K562 (cell line): ENCODE data around the gene INSIG1. TPM values are rescaled to one million over a fixed set of nuclear protein-coding genes. Genes with fewer than 3 reads are reported as not detected.

Experiments
- ATF1 ChIP-seq, 2 experiments: fragments of 450-650 bp in 1 of 2; IDR thresholded peaks; 2 replicates each; pipeline ENCODE4 v1.6.1; 2016; ENCODE audit warnings: missing compliant biosample characterization in 1 of 2, missing genetic modification characterization in 1 of 2
- BRD4 ChIP-seq: fragments of 200-600 bp; sonication (generic); IDR thresholded peaks from 2 replicates; pipeline ENCODE4 v1.6.1; 2017; ENCODE audit warnings: inconsistent platforms
- CHCHD3 ChIP-seq: fragments of 250-450 bp; sonication (Bioruptor Pico); IDR thresholded peaks from 2 replicates; pipeline ENCODE4 v2.1.2; 2022; ENCODE audit warnings: mild to moderate bottlenecking
- CREM ChIP-seq: IDR thresholded peaks from 2 replicates; pipeline ENCODE4 v1.6.1; 2014; ENCODE audit warnings: antibody characterized with exemption, low read depth
- E2F3 ChIP-seq: fragments of 250-450 bp; sonication (Bioruptor Pico); IDR thresholded peaks from 2 replicates; pipeline ENCODE4 v1.4.0; 2020; ENCODE audit warnings: mild to moderate bottlenecking
- FOXA1 ChIP-seq: fragments of 450-650 bp; IDR thresholded peaks from 2 replicates; pipeline ENCODE4 v1.6.1; 2016; ENCODE audit warnings: mild to moderate bottlenecking, borderline replicate concordance
- GABPB1 ChIP-seq: sonication (generic); formaldehyde crosslinking; IDR thresholded peaks from 2 replicates; pipeline ENCODE4 v1.8.0; 2022; ENCODE audit warnings: mild to moderate bottlenecking, missing genetic modification reagents
- HEY1 ChIP-seq: fragments of 250-450 bp; sonication (Bioruptor Pico); IDR thresholded peaks from 2 replicates; pipeline ENCODE4 v1.5.0; 2020; ENCODE audit warnings: mild to moderate bottlenecking, moderate library complexity, borderline replicate concordance
- JUN ChIP-seq, 2 experiments: sonication (generic) in 1 of 2; formaldehyde crosslinking in 1 of 2; IDR thresholded peaks; 2 replicates each; pipeline versions ENCODE4 v1.6.1 to v1.8.0; 2012 to 2022; ENCODE audit warnings: borderline replicate concordance in 2 of 2, mild to moderate bottlenecking in 2 of 2, improper control_type of control experiment in 1 of 2, low read depth in 1 of 2, low read length in 1 of 2, missing genetic modification reagents in 1 of 2
- MAFK ChIP-seq: IDR thresholded peaks from 2 replicates; pipeline ENCODE4 v1.6.1; 2011; ENCODE audit warnings: low read length, improper control_type of control experiment
- MED1 ChIP-seq: sonication (generic); formaldehyde crosslinking; IDR thresholded peaks from 2 replicates; pipeline ENCODE4 v1.8.1; 2023; ENCODE audit warnings: missing genetic modification reagents, borderline replicate concordance
- MEF2A ChIP-seq: IDR thresholded peaks from 2 replicates; pipeline ENCODE4 v1.6.1; 2011; ENCODE audit warnings: low read depth, mild to moderate bottlenecking, low read length, moderate library complexity; ENCODE audit not compliant: control insufficient read depth
- MIER1 ChIP-seq: fragments of 450-650 bp; IDR thresholded peaks from 2 replicates; pipeline ENCODE4 v1.6.1; 2016; ENCODE audit warnings: antibody characterized with exemption, mild to moderate bottlenecking, low read depth
- MTA2 ChIP-seq: fragments of 450-650 bp; IDR thresholded peaks from 2 replicates; pipeline ENCODE4 v1.6.1; 2016; ENCODE audit warnings: low read depth
- NBN ChIP-seq: fragments of 450-650 bp; IDR thresholded peaks from 2 replicates; pipeline ENCODE4 v1.6.1; 2016; ENCODE audit warnings: low read depth, mild to moderate bottlenecking
- NFXL1 ChIP-seq: fragments of 450-650 bp; formaldehyde crosslinking; IDR thresholded peaks from 2 replicates; pipeline ENCODE4 v1.4.0; 2021; ENCODE audit warnings: mild to moderate bottlenecking
- PCBP2 ChIP-seq: fragments of 200-400 bp; formaldehyde crosslinking; IDR thresholded peaks from 2 replicates; pipeline ENCODE4 v1.6.1; 2018; ENCODE audit warnings: low read length, low read depth, mild to moderate bottlenecking, moderate library complexity; ENCODE audit not compliant: poor library complexity, severe bottlenecking
- PHB ChIP-seq: fragments of 250-450 bp; sonication (Bioruptor Pico); IDR thresholded peaks from 2 replicates; pipeline ENCODE4 v1.5.0; 2021
- PPARD ChIP-seq: fragments of 250-450 bp; sonication (Bioruptor Pico); IDR thresholded peaks from 2 replicates; pipeline ENCODE4 v1.8.0; 2022; ENCODE audit warnings: inconsistent platforms, mild to moderate bottlenecking, moderate library complexity
- PURB ChIP-seq: sonication (generic); formaldehyde crosslinking; IDR thresholded peaks from 2 replicates; pipeline ENCODE4 v1.9.0; 2021; ENCODE audit warnings: low read depth, mild to moderate bottlenecking, missing genetic modification reagents
- RBM17 ChIP-seq: fragments of 200-400 bp; formaldehyde crosslinking; IDR thresholded peaks from 2 replicates; pipeline ENCODE4 v1.6.1; 2017; ENCODE audit warnings: low read depth, mild to moderate bottlenecking, low read length, borderline replicate concordance
- SAP30 ChIP-seq: fragments of 200-600 bp; sonication (generic); IDR thresholded peaks from 2 replicates; pipeline ENCODE4 v1.6.1; 2012; ENCODE audit warnings: borderline replicate concordance, low read depth, mild to moderate bottlenecking, moderate library complexity, low read length, control low read depth, inconsistent platforms; ENCODE audit not compliant: insufficient read depth, poor library complexity, severe bottlenecking
- SMAD1 ChIP-seq: fragments of 150-350 bp; IDR thresholded peaks from 2 replicates; pipeline ENCODE4 v1.6.1; 2014; ENCODE audit warnings: low read length, low read depth; ENCODE audit not compliant: partially characterized antibody
- SREBF1 ChIP-seq: fragments of 150-350 bp; IDR thresholded peaks from 2 replicates; pipeline ENCODE4 v1.6.1; 2014; ENCODE audit warnings: antibody characterized with exemption, low read depth, low read length, borderline replicate concordance
- SRF ChIP-seq, 2 experiments: fragments of 250-450, 450-650 bp in 1 of 2; sonication (Bioruptor Pico) in 1 of 2; sonication (generic) in 1 of 2; formaldehyde crosslinking; IDR thresholded peaks; 2 replicates each; pipeline versions ENCODE4 v1.5.0 to v1.5.1; 2020 to 2022; ENCODE audit warnings: mild to moderate bottlenecking in 1 of 2, missing genetic modification reagents in 1 of 2
- ZC3H8 ChIP-seq: fragments of 450-650 bp; IDR thresholded peaks from 2 replicates; pipeline ENCODE4 v1.6.1; 2017
- ZNF584 ChIP-seq: fragments of 200-800 bp; sonication (Bioruptor generic); IDR thresholded peaks from 2 replicates; pipeline ENCODE4 v1.6.1; 2016; ENCODE audit warnings: low read depth, mild to moderate bottlenecking, missing genetic modification characterization, missing compliant biosample characterization
- polyA plus RNA-seq, 8 experiments: library from polyadenylated mRNA; depleted of rRNA in 4 of 8; stranded (reverse) in 5 of 8; unstranded in 3 of 8; fragments of >200 nt; fragmentation: Nextera tagmentation in 2 of 8; fragmentation: Illumina TruSeq in 1 of 8; extraction: Ambion mirVana in 2 of 8; extraction: Trizol in 1 of 8; gene quantifications; 2 replicates each; pipeline versions ENCODE4 v1.2.1 to v1.2.3, GENCODE V29; 2011 to 2014; ENCODE audit warnings: inconsistent platforms in 1 of 8, missing spikeins in 1 of 8
- total RNA-seq, 7 experiments: library from RNA; depleted of rRNA in 6 of 7; stranded (reverse); fragments of >200 nt in 6 of 7; fragmentation: Illumina TruSeq in 2 of 7; extraction: Trizol in 2 of 7; gene quantifications; 2 replicates each; pipeline versions ENCODE4 v1.2.1 to v1.2.3, GENCODE V29; 2011 to 2021; ENCODE audit warnings: low replicate concordance in 1 of 7
- TF ChIP-seq, protein P1 (sequence below): fragments of 250-450 bp; sonication (Bioruptor Pico); IDR thresholded peaks from 2 replicates; pipeline ENCODE4 v1.6.1; 2021; ENCODE audit warnings: mild to moderate bottlenecking
- TF ChIP-seq, protein P2 (sequence below): fragments of 200-800 bp; sonication (Bioruptor generic); IDR thresholded peaks from 2 replicates; pipeline ENCODE4 v1.6.1; 2017; ENCODE audit warnings: missing genetic modification characterization, missing compliant biosample characterization

The INSIG1 gene
- total and polyA plus RNA-seq, 9 of the 15 experiments (the other 6 are each of a cell fraction or from before 2014, with no cell fraction given), result 57.1 to 787 (median 238) TPM

DNA sequence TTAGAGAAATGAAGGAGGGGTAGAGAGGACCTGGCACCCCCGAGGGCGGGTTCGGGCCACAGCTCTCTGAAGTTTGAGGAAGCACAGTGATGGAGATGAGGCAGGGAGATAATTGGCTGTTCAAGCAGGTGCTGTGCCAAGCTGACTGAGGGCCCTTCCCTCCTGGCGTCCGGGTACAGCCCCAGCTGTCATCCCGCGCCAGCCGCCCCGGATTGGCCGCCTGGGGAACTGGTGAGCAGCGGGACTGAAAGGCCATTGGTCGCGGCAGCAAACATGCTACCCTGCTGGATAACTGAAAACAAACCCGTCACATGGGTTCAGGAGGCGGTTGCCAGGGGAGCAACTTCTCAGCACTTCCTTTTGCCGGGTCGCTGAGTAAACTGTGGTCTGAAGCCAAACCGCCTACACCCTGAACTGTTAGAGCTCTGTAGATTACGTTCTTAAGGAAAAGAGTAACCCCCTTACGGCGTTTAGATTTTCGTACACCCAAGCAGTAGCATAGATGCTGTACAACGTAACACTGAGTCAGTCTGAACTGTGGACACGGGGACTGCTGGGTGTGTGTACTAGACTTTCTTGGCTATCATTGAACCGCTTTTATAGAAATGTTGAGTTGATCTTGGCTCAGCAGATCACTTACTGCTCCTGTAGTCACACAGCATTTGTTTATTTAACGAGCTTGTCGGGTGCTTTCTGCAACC lies 1.3 kb downstream of the INSIG1 start (continued):
- no peak; the same call in 1 of the 2 replicates for TF ChIP-seq JUN (IDR thresholded peaks at IDR 0.05; ENCODE audit: borderline replicate concordance, low read depth, low read length)
- TF ChIP-seq JUN (CRISPR knock-in tag; IDR thresholded peaks at IDR 0.05; ENCODE audit: borderline replicate concordance), result no peak
- no peak for TF ChIP-seq ZNF584 (CRISPR knock-in tag)
- no peak for TF ChIP-seq MTA2
- TF ChIP-seq MED1 (CRISPR knock-in tag), result no peak
- TF ChIP-seq SRF (CRISPR knock-in tag; IDR thresholded peaks at IDR 0.05), result no peak
- TF ChIP-seq GABPB1, result peak; percentile 55; the same call in 1 of the 2 replicates
- no peak for TF ChIP-seq SAP30
- TF ChIP-seq, protein P1, sequence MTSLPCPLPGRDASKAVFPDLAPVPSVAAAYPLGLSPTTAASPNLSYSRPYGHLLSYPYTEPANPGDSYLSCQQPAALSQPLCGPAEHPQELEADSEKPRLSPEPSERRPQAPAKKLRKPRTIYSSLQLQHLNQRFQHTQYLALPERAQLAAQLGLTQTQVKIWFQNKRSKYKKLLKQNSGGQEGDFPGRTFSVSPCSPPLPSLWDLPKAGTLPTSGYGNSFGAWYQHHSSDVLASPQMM (CRISPR knock-in tag), result no peak
- TF ChIP-seq SMAD1, result no peak
- TF ChIP-seq CREM, result no peak
- no peak for TF ChIP-seq MAFK
- no peak for TF ChIP-seq PHB (CRISPR knock-in tag)
- TF ChIP-seq PCBP2, result no peak
- 0 out of 2 replicates have a peak, but pooled peaks have one; percentile 56 for TF ChIP-seq HEY1 (CRISPR knock-in tag)
- no peak for TF ChIP-seq CHCHD3 (CRISPR knock-in tag)
- peak; percentile 99 for TF ChIP-seq SREBF1
- TF ChIP-seq MEF2A, result no peak
- peak; percentile 44; the same call in 1 of the 2 replicates for TF ChIP-seq E2F3
- TF ChIP-seq NBN, result no peak
- no peak for TF ChIP-seq PURB (CRISPR knock-in tag)
- TF ChIP-seq PPARD, result no peak
- TF ChIP-seq, protein P2, sequence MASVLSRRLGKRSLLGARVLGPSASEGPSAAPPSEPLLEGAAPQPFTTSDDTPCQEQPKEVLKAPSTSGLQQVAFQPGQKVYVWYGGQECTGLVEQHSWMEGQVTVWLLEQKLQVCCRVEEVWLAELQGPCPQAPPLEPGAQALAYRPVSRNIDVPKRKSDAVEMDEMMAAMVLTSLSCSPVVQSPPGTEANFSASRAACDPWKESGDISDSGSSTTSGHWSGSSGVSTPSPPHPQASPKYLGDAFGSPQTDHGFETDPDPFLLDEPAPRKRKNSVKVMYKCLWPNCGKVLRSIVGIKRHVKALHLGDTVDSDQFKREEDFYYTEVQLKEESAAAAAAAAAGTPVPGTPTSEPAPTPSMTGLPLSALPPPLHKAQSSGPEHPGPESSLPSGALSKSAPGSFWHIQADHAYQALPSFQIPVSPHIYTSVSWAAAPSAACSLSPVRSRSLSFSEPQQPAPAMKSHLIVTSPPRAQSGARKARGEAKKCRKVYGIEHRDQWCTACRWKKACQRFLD (CRISPR knock-in tag), result no peak
- no peak for TF ChIP-seq ZC3H8
- TF ChIP-seq BRD4, result 0 out of 2 replicates have a peak, but pooled peaks have one; percentile 39
- peak; percentile 44; the same call in 1 of the 2 replicates for TF ChIP-seq MIER1
- no peak for TF ChIP-seq FOXA1
- TF ChIP-seq ATF1 (CRISPR knock-in tag; IDR thresholded peaks at IDR 0.05), result no peak
- peak; percentile 70 for TF ChIP-seq ATF1 (tag; IDR thresholded peaks at IDR 0.05)
- no peak for TF ChIP-seq NFXL1
- no peak for TF ChIP-seq RBM17
